Measurements from ENCODE around the gene CCDC80.

DNA sequence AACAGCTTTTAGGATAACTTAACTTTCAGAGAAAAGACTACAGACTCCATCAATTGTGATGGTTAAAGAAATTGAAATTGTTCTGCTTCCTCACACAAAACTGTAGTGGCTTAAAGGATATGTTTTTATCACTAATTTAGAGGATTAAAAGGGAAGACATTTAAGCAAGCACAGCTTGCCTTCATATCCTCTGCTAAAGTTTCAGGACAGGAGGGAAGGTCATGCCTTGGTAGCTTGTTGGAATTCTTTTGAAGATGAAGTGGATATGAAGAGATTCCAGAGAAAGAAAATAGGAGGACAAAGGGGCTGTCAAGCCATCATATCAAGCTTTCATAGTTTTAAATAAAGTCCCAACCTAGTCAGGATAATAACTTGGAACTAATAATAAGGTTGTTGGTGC lies 33.1 kb downstream of the CCDC80 start:
- TF ChIP-seq, protein P1, sequence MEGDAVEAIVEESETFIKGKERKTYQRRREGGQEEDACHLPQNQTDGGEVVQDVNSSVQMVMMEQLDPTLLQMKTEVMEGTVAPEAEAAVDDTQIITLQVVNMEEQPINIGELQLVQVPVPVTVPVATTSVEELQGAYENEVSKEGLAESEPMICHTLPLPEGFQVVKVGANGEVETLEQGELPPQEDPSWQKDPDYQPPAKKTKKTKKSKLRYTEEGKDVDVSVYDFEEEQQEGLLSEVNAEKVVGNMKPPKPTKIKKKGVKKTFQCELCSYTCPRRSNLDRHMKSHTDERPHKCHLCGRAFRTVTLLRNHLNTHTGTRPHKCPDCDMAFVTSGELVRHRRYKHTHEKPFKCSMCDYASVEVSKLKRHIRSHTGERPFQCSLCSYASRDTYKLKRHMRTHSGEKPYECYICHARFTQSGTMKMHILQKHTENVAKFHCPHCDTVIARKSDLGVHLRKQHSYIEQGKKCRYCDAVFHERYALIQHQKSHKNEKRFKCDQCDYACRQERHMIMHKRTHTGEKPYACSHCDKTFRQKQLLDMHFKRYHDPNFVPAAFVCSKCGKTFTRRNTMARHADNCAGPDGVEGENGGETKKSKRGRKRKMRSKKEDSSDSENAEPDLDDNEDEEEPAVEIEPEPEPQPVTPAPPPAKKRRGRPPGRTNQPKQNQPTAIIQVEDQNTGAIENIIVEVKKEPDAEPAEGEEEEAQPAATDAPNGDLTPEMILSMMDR (IDR thresholded peaks at IDR 0.05 in 2 of 3, conservative IDR thresholded peaks at IDR 0.05 in 1 of 3; ENCODE audit: insufficient read depth in 2 of 3, low read depth in 1 of 3, low read length in 3 of 3) = no peak
- TF ChIP-seq NCOR1 (IDR thresholded peaks at IDR 0.05) (no peak), CREB1 (IDR thresholded peaks at IDR 0.05) (no peak), CREB1 (CRISPR knock-in tag; IDR thresholded peaks at IDR 0.05) (no peak), RBBP5 (IDR thresholded peaks at IDR 0.05; ENCODE audit: borderline replicate concordance, insufficient read depth, low read length, poor library complexity, severe bottlenecking) (no peak), HMG20A (CRISPR knock-in tag; conservative IDR thresholded peaks at IDR 0.05) (no peak), NRF1 (conservative IDR thresholded peaks at IDR 0.05 in 1 of 2, IDR thresholded peaks at IDR 0.05 in 1 of 2) (no peak), ZNF589 (CRISPR knock-in tag; IDR thresholded peaks at IDR 0.05; ENCODE audit: low read depth) (no peak), ZNF274 (IDR thresholded peaks at IDR 0.05; ENCODE audit: borderline replicate concordance, low read depth, low read length) (no peak), MXI1 (IDR thresholded peaks at IDR 0.05; ENCODE audit: low read depth, low read length) (no peak), KDM2B (CRISPR knock-in tag; IDR thresholded peaks at IDR 0.05) (no peak)
- TF ChIP-seq, protein P2, sequence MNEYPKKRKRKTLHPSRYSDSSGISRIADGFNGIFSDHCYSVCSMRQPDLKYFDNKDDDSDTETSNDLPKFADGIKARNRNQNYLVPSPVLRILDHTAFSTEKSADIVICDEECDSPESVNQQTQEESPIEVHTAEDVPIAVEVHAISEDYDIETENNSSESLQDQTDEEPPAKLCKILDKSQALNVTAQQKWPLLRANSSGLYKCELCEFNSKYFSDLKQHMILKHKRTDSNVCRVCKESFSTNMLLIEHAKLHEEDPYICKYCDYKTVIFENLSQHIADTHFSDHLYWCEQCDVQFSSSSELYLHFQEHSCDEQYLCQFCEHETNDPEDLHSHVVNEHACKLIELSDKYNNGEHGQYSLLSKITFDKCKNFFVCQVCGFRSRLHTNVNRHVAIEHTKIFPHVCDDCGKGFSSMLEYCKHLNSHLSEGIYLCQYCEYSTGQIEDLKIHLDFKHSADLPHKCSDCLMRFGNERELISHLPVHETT (CRISPR knock-in tag; conservative IDR thresholded peaks at IDR 0.05 in 1 of 2, IDR thresholded peaks at IDR 0.05 in 1 of 2) = no peak
- TF ChIP-seq, protein P3, sequence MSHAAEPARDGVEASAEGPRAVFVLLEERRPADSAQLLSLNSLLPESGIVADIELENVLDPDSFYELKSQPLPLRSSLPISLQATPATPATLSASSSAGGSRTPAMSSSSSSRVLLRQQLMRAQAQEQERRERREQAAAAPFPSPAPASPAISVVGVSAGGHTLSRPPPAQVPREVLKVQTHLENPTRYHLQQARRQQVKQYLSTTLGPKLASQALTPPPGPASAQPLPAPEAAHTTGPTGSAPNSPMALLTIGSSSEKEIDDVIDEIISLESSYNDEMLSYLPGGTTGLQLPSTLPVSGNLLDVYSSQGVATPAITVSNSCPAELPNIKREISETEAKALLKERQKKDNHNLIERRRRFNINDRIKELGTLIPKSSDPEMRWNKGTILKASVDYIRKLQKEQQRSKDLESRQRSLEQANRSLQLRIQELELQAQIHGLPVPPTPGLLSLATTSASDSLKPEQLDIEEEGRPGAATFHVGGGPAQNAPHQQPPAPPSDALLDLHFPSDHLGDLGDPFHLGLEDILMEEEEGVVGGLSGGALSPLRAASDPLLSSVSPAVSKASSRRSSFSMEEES (CRISPR knock-in tag; IDR thresholded peaks at IDR 0.05) = no peak

All from K562 (cell line).